ENCODE results near the gene RAMP2.

RAMP2 gene

GRCh38 chr17:42795465-42795864 is 34.4 kb downstream of the RAMP2 start:
- DNase-seq, result no peak

GRCh38 chr17:42796066-42796758 is 35.2 kb downstream of the RAMP2 start:
- no peak for DNase-seq

GRCh38 chr17:42797067-42798007 is 36.3 kb downstream of the RAMP2 start:
- DNase-seq, result no peak

GRCh38 chr17:42798011-42798382 is 37.0 kb downstream of the RAMP2 start:
- no peak for DNase-seq

GRCh38 chr17:42798383-42799380 is 37.7 kb downstream of the RAMP2 start, which contains the start of the genes CNTD1 and COA3:
Gene CNTD1 (plus strand): TSS chr17:42798861. CDS start chr17:42799068, 207 bp downstream.
Gene COA3 (minus strand): TSS chr17:42798704. CDS start chr17:42798681, 23 bp downstream.
- peak; percentile 81 for DNase-seq

GRCh38 chr17:42803074-42803883 is 42.3 kb downstream of the RAMP2 start:
- no peak for DNase-seq

- no peak for DNase-seq
Measured at GRCh38 chr17:42804918-42805367, 43.9 kb downstream of the RAMP2 start.

- DNase-seq, result no peak
Measured at GRCh38 chr17:42806249-42806648, 45.2 kb downstream of the RAMP2 start.

GRCh38 chr17:42809250-42809649 is 48.2 kb downstream of the RAMP2 start:
- no peak for DNase-seq
